Stimulated activated CD4-positive, alpha-beta T cell treated with anti-CD3 and anti-CD28 coated beads, Interleukin-1b, Interleukin-23, amount 100 ng/mL, for 48 hours (primary cell): ENCODE measurements around the gene MARCHF9.

ENCODE experiments used
- DNase-seq: peaks from one replicate; pipeline ENCODE4 v3.0.0-alpha.2; 2020

The MARCHF9 gene

GRCh38 chr12:57802607-57803006 lies 47.7 kb downstream of the MARCHF9 start:
- DNase-seq: no peak

GRCh38 chr12:57803319-57803893 lies 48.5 kb downstream of the MARCHF9 start:
- peak; percentile 4 for DNase-seq

DNA sequence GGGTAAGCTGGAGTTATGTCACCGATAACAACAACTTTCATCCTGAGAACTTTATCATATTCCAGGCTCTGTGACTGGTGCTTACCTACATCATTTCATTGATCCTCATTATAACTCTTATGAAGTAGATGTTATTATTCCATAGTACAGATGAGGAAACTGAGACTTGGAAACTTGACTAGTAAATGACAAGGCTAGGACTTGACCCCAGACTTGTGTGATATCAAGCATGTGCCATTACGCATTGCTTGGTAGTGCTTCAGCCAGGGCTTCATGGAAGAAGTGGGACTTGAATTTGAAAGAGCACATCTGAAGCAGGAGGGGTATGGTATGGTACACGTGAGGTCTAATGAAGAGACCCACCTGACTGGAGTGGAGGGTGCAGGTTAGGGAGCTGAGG lies 51.8 kb downstream of the MARCHF9 start:
- DNase-seq: no peak

DNA sequence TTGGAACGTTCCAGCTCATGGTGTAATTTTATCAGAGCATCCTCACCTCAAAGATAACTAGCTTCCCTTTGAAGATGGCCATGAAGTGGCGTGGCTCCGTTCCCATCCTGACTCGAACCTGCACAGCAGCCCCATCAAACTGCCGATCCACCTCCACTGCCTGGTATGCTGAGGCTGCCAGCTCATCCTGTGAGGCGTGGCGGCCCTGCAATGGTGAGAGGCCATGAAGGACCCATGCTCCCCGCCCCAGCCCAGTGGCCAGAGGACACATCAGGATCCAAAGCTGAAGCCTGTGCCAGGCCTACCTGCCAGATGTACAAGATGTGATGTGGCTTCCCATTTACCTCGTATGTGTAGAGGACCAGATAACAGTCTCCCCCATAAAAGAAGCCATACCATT lies 52.4 kb downstream of the MARCHF9 start:
- no peak for DNase-seq

DNA sequence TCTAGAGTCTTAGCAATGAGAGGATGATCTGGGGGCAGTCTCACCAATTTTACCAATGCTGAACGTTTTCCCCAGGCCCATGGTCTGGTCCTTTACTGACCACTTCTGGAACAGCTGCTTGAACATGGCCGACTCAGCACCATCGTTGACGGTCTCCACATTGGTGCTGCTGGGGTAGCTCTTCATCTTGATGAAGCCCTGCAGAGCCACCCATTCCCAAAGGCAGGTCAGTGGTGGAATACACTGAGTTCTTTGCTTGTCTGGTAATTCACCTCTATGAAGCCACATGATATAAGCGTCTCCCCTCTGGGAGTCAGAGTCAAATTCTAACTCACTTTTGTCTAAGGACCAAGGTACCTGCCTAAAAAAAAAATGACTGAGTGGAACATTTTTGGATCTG lies 53.4 kb downstream of the MARCHF9 start:
- DNase-seq: no peak

- DNase-seq: no peak
Measured at GRCh38 chr12:57809425-57809824, 54.5 kb downstream of the MARCHF9 start.
